Fibroblast of lung (primary cell): ENCODE data around the gene KDM2A. TPM values are rescaled to one million over a fixed set of nuclear protein-coding genes. Genes with fewer than 3 reads are reported as not detected.

Experiments used
- DNase-seq, 2 donors: peaks; one replicate each; pipeline versions ENCODE4 v3.0.0 to v3.0.0-alpha.2; 2010; ENCODE audit warnings: low read depth in 2 of 2
- H2AFZ ChIP-seq: 2 replicates; pipeline ENCODE4 v1.5.1; 2012; ENCODE audit warnings: low read length, control low read depth, inconsistent platforms
- H3K27ac ChIP-seq: 2 replicates; pipeline ENCODE4 v1.5.1; 2011; ENCODE audit warnings: low read length, control low read depth; ENCODE audit not compliant: insufficient read depth
- H3K27me3 ChIP-seq: 2 replicates; pipeline ENCODE4 v1.5.1; 2011; ENCODE audit warnings: mild to moderate bottlenecking, low read length; ENCODE audit not compliant: control insufficient read depth, insufficient read depth
- H3K36me3 ChIP-seq: 2 replicates; pipeline ENCODE4 v1.5.1; 2011; ENCODE audit warnings: low read length; ENCODE audit not compliant: control insufficient read depth, insufficient read depth
- H3K4me1 ChIP-seq: 2 replicates; pipeline ENCODE4 v1.5.1; 2011; ENCODE audit warnings: low read length; ENCODE audit not compliant: control insufficient read depth, insufficient read depth; ENCODE audit errors: extremely low read depth
- H3K4me2 ChIP-seq: 2 replicates; pipeline ENCODE4 v1.5.1; 2011; ENCODE audit warnings: low read length, control low read depth; ENCODE audit not compliant: insufficient read depth; ENCODE audit errors: extremely low read depth
- H3K4me3 ChIP-seq, 4 experiments: fragments of 200-600 bp in 1 of 4; sonication (generic) in 1 of 4; replicated peaks in 1 of 4; 2 replicates each; pipeline ENCODE4 v1.5.1; 2011 to 2016; ENCODE audit warnings: low read length in 4 of 4, low read depth in 3 of 4, mild to moderate bottlenecking in 3 of 4, control low read depth in 2 of 4, inconsistent platforms in 1 of 4, mixed read lengths in 1 of 4; ENCODE audit not compliant: insufficient read depth in 1 of 4; ENCODE audit errors: control extremely low read depth in 1 of 4
- H3K79me2 ChIP-seq: 2 replicates; pipeline ENCODE4 v1.5.1; 2012; ENCODE audit warnings: mild to moderate bottlenecking, low read length, inconsistent platforms; ENCODE audit not compliant: control insufficient read depth, insufficient read depth
- H3K9ac ChIP-seq: 2 replicates; pipeline ENCODE4 v1.5.1; 2011; ENCODE audit warnings: mild to moderate bottlenecking, low read length, control low read depth; ENCODE audit not compliant: insufficient read depth
- H3K9me3 ChIP-seq: 2 replicates; pipeline ENCODE4 v1.5.1; 2012; ENCODE audit warnings: low read depth, low read length; ENCODE audit not compliant: control insufficient read depth, insufficient read depth
- H4K20me1 ChIP-seq: 2 replicates; pipeline ENCODE4 v1.5.1; 2011; ENCODE audit warnings: low read length; ENCODE audit not compliant: control insufficient read depth, insufficient read depth; ENCODE audit errors: extremely low read depth
- EZH2 ChIP-seq: IDR thresholded peaks from 2 replicates; pipeline ENCODE4 v1.5.1; 2012; ENCODE audit warnings: low read length, control low read depth, mild to moderate bottlenecking; ENCODE audit errors: missing control alignments
- polyA plus RNA-seq, 2 donors: library from polyadenylated mRNA; depleted of rRNA in 1 of 2; stranded (reverse) in 1 of 2; unstranded in 1 of 2; fragments of >200 nt; gene quantifications; 2 replicates each; pipeline ENCODE4 v1.2.1, GENCODE V29; 2011 to 2012; ENCODE audit warnings: missing spikeins in 1 of 2
- total RNA-seq: library from RNA; depleted of rRNA; stranded (reverse); fragments of >200 nt; gene quantifications from 2 replicates; pipeline ENCODE4 v1.2.1, GENCODE V29; 2014
- TF ChIP-seq, protein P1 (sequence below), 2 donors: IDR thresholded peaks in 1 of 2; conservative IDR thresholded peaks in 1 of 2; 1 replicate in 1 of 2; 2 replicates in 1 of 2; pipeline ENCODE4 v1.5.1; 2011 to 2012; ENCODE audit warnings: low read length in 2 of 2, control low read depth in 1 of 2, inconsistent platforms in 1 of 2, low read depth in 1 of 2, mild to moderate bottlenecking in 1 of 2

The KDM2A gene
- total and polyA plus RNA-seq, 2 donors (not counting 1 experiment from before 2014, with no cell fraction given) = 36.4 to 42.6 TPM

DNA sequence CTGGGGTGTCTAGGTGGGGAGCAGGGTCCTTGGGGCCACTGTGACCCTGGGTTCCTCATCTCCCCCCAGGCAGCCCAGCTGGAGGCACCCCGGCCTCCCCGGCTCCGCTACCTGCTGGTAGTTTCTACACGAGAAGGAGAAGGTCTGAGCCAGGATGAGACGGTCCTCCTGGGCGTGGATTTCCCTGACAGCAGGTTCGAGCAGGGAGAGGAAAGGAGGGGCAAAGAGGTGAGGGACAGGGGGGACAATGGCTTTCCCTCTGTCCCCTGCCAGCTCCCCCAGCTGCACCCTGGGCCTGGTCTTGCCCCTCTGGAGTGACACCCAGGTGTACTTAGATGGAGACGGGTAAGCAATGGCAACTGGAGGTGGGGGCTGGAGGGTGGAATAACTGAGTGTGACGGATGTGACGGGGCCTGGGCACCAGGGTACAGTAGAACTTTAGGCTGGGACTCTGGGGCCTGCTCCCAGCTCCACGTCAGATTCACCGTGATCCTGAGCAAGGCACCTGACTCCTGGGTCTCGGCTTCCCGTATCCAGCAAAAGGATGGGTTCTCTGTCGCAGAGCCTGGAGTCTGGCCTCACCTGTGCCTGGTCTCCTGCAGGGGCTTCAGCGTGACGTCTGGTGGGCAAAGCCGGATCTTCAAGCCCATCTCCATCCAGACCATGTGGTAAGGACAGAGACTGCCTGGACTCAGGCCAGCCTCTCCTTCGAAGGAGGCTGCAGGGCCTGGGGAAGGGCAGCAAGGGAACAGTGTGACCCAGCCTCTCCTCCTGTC is 187.9 kb downstream of the KDM2A start:
- Histone ChIP-seq H3K4me2 (no peak overlapping the region), H2AFZ (no peak overlapping the region)

DNA sequence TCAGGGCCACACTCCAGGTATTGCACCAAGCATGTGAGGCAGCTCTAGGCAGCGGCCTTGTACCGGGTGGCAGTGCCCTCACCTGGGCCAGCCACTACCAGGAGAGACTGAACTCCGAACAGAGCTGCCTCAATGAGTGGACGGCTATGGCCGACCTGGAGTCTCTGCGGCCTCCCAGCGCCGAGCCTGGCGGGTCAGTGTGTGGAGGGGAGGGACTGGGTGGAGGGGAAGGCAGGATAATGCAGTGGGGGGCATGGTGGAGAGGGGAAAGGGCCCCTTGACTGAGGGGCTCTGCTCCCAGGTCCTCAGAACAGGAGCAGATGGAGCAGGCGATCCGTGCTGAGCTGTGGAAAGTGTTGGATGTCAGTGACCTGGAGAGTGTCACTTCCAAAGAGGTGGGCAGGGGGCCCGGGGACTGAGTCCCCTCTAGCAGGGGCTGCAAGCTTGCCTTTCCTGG is 188.5 kb downstream of the KDM2A start:
- Histone ChIP-seq H3K79me2 (no peaks in the 10 kb centered on the region), H3K4me3 (no peak overlapping the region), H3K27me3 (no peaks in the 10 kb centered on the region), H3K9ac (no peak overlapping the region), H3K4me1 (peaks cover 3% of the 10 kb centered on the region), H3K4me2 (no peak overlapping the region), H3K27ac (no peak overlapping the region), H3K9me3 (no peaks in the 10 kb centered on the region), H2AFZ (no peak overlapping the region), H4K20me1 (no peaks in the 10 kb centered on the region), H3K36me3 (peaks cover 2% of the 10 kb centered on the region)
- DNase-seq = no peak
- TF ChIP-seq EZH2 = no peak
- TF ChIP-seq, protein P1, sequence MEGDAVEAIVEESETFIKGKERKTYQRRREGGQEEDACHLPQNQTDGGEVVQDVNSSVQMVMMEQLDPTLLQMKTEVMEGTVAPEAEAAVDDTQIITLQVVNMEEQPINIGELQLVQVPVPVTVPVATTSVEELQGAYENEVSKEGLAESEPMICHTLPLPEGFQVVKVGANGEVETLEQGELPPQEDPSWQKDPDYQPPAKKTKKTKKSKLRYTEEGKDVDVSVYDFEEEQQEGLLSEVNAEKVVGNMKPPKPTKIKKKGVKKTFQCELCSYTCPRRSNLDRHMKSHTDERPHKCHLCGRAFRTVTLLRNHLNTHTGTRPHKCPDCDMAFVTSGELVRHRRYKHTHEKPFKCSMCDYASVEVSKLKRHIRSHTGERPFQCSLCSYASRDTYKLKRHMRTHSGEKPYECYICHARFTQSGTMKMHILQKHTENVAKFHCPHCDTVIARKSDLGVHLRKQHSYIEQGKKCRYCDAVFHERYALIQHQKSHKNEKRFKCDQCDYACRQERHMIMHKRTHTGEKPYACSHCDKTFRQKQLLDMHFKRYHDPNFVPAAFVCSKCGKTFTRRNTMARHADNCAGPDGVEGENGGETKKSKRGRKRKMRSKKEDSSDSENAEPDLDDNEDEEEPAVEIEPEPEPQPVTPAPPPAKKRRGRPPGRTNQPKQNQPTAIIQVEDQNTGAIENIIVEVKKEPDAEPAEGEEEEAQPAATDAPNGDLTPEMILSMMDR (conservative IDR thresholded peaks at IDR 0.05 in 1 of 2, IDR thresholded peaks at IDR 0.05 in 1 of 2; ENCODE audit: low read depth in 1 of 2, low read length in 2 of 2) = no peak

More for the DNA sequence above, 187.9 kb downstream of the KDM2A start:
- Histone ChIP-seq H3K36me3 (peaks cover 2% of the 10 kb centered on the region), H3K27ac (no peak overlapping the region), H3K9me3 (no peaks in the 10 kb centered on the region), H3K27me3 (no peaks in the 10 kb centered on the region), H3K79me2 (no peaks in the 10 kb centered on the region), H3K9ac (no peak overlapping the region), H3K4me1 (peaks cover 9% of the 10 kb centered on the region), H3K4me3 (no peak overlapping the region), H4K20me1 (no peaks in the 10 kb centered on the region)
- no peak for DNase-seq
- TF ChIP-seq, protein P1 (conservative IDR thresholded peaks at IDR 0.05 in 1 of 2, IDR thresholded peaks at IDR 0.05 in 1 of 2; ENCODE audit: low read depth in 1 of 2, low read length in 2 of 2) = no peak
- no peak for TF ChIP-seq EZH2

Other genes starting within 250 kb of the KDM2A start
- 10.3 and 22.8 TPM in 2 replicates for gene PC, start 160.9 kb upstream of the KDM2A start, total RNA-seq
- 5.1 and 8.2 TPM in 2 replicates for gene PC, start 160.9 kb upstream of the KDM2A start, polyA plus RNA-seq
- not detected in 2 replicates for gene C11orf86, start 144.0 kb upstream of the KDM2A start, total RNA-seq
- not detected in 2 replicates for gene C11orf86, start 144.0 kb upstream of the KDM2A start, polyA plus RNA-seq
- gene SYT12, start 96.1 kb upstream of the KDM2A start, total RNA-seq = under 0.01 and 0.26 TPM in 2 replicates
- 0.07 TPM in 1 of 2 replicates, not detected in the other for gene SYT12, start 96.1 kb upstream of the KDM2A start, polyA plus RNA-seq
- 12.9 and 13.4 TPM in 2 replicates for gene RHOD, start 62.4 kb upstream of the KDM2A start, total RNA-seq
- 4.7 and 11.6 TPM in 2 replicates for gene RHOD, start 62.4 kb upstream of the KDM2A start, polyA plus RNA-seq
- gene GRK2, start 147.2 kb downstream of the KDM2A start, total RNA-seq = 21.6 and 28.9 TPM in 2 replicates
- gene GRK2, start 147.2 kb downstream of the KDM2A start, polyA plus RNA-seq = 20.1 and 26.3 TPM in 2 replicates
- gene ANKRD13D, start 170.0 kb downstream of the KDM2A start, total RNA-seq = 31.8 and 45.4 TPM in 2 replicates
- 11.5 and 12.9 TPM in 2 replicates for gene ANKRD13D, start 170.0 kb downstream of the KDM2A start, polyA plus RNA-seq
- 11.3 and 15.7 TPM in 2 replicates for gene SSH3, start 184.3 kb downstream of the KDM2A start, total RNA-seq
- 6.9 and 7.5 TPM in 2 replicates for gene SSH3, start 184.3 kb downstream of the KDM2A start, polyA plus RNA-seq
- 28.5 and 32.4 TPM in 2 replicates for gene POLD4, start 234.3 kb downstream of the KDM2A start, total RNA-seq
- gene POLD4, start 234.3 kb downstream of the KDM2A start, polyA plus RNA-seq = 33.3 and 36.3 TPM in 2 replicates